Upper lobe of left lung (tissue), 6 donors: ENCODE data around the gene GALNT14. TPM values are rescaled to one million over a fixed set of nuclear protein-coding genes. Genes with fewer than 3 reads are reported as not detected.

Experiments
- ATAC-seq, 2 donors: fragments of 200-7000 bp; cut with Tn5 transposase; one replicate each; pipeline ENCODE4 v1.9.1; 2022; ENCODE audit warnings: mild to moderate bottlenecking in 2 of 2, moderate library complexity in 2 of 2; ENCODE audit not compliant: low FRiP score in 2 of 2
- DNase-seq, 2 donors: peaks; one replicate each; pipeline ENCODE4 v3.0.0-alpha.2; 2019 to 2020
- H3K27ac ChIP-seq, 4 donors: fragments of 200-600 bp; sonication (generic); one replicate each; pipeline ENCODE4 v1.5.1; 2016 to 2019
- H3K27me3 ChIP-seq, 4 donors: fragments of 200-600 bp; sonication (generic); one replicate each; pipeline ENCODE4 v1.5.1; 2017 to 2019
- H3K36me3 ChIP-seq, 4 donors: fragments of 200-600 bp; sonication (generic); one replicate each; pipeline ENCODE4 v1.5.1; 2016 to 2019
- H3K4me1 ChIP-seq, 4 donors: fragments of 200-600 bp; sonication (generic); one replicate each; pipeline ENCODE4 v1.5.1; 2018 to 2019
- H3K4me3 ChIP-seq, 4 donors: fragments of 200-600 bp; sonication (generic); one replicate each; pipeline ENCODE4 v1.5.1; 2017 to 2019; ENCODE audit warnings: mild to moderate bottlenecking in 2 of 4, moderate library complexity in 1 of 4
- H3K9me3 ChIP-seq, 4 donors: fragments of 200-600 bp; sonication (generic); one replicate each; pipeline ENCODE4 v1.5.1; 2018 to 2019
- CTCF ChIP-seq, 6 experiments: fragments of 450-650 bp in 4 of 6; fragments of 200-600 bp in 2 of 6; sonication (generic) in 2 of 6; IDR thresholded peaks; one replicate each; pipeline ENCODE4 v1.5.1; 2016 to 2019; ENCODE audit warnings: antibody characterized with exemption in 6 of 6
- EP300 ChIP-seq, 4 donors: sonication (generic); formaldehyde crosslinking; IDR thresholded peaks; one replicate each; pipeline ENCODE4 v1.5.1; 2017; ENCODE audit warnings: antibody characterized with exemption in 4 of 4, control low read depth in 2 of 4
- POLR2A ChIP-seq, 4 donors: fragments of 450-650 bp; IDR thresholded peaks; one replicate each; pipeline ENCODE4 v1.5.1; 2016 to 2017; ENCODE audit warnings: antibody characterized with exemption in 4 of 4, mild to moderate bottlenecking in 2 of 4
- POLR2AphosphoS5 ChIP-seq, 2 donors: sonication (generic); formaldehyde crosslinking; IDR thresholded peaks; one replicate each; pipeline ENCODE4 v1.5.1; 2017; ENCODE audit warnings: antibody characterized with exemption in 2 of 2
- WGBS, 2 donors: methylation state at CpG; one replicate each; pipeline ENCODE4 v1.1.5; 2017 to 2018; 5-methylcytosine and 5-hydroxymethylcytosine counted together
- total RNA-seq, 6 donors: library from RNA; depleted of rRNA in 4 of 6; stranded (reverse); fragments of >200 nt in 4 of 6; gene quantifications; one replicate each; pipeline versions ENCODE4 v1.1.0 to v1.2.1, GENCODE V29; 2016 to 2021
- donor health status: DM: no; HTN: no; CAD: no; lungs with moderate emphysema.
- donor health status: DM: no; HTN: yes; CAD: no; lungs with severe emphysema.

Gene GALNT14
- total RNA-seq, 6 donors from 2014 or later = 0.98 to 2.6 (median 1.4) TPM; not detected in 1

- ATAC-seq (no peak), DNase-seq (no peak)
- Histone ChIP-seq H3K9me3 (no peaks in the 10 kb centered on the region), H3K27ac (no peak overlapping the region), H3K4me1 (no peaks in the 10 kb centered on the region), H3K27me3 (no peaks in the 10 kb centered on the region), H3K36me3 (no peaks in the 10 kb centered on the region), H3K4me3 (no peak overlapping the region)
- WGBS, 2 donors = 60 to 71% methylated on average over 5 of the region's 5 CpGs
- TF ChIP-seq POLR2AphosphoS5 (IDR thresholded peaks at IDR 0.05) = no peak
- no peak for TF ChIP-seq POLR2A (IDR thresholded peaks at IDR 0.05)
- no peak for TF ChIP-seq EP300 (IDR thresholded peaks at IDR 0.05)
- no peak for TF ChIP-seq CTCF (IDR thresholded peaks at IDR 0.05)
These were observed 140.3 kb downstream of the GALNT14 start for GRCh38 chr2:30997979-30998378.

DNA sequence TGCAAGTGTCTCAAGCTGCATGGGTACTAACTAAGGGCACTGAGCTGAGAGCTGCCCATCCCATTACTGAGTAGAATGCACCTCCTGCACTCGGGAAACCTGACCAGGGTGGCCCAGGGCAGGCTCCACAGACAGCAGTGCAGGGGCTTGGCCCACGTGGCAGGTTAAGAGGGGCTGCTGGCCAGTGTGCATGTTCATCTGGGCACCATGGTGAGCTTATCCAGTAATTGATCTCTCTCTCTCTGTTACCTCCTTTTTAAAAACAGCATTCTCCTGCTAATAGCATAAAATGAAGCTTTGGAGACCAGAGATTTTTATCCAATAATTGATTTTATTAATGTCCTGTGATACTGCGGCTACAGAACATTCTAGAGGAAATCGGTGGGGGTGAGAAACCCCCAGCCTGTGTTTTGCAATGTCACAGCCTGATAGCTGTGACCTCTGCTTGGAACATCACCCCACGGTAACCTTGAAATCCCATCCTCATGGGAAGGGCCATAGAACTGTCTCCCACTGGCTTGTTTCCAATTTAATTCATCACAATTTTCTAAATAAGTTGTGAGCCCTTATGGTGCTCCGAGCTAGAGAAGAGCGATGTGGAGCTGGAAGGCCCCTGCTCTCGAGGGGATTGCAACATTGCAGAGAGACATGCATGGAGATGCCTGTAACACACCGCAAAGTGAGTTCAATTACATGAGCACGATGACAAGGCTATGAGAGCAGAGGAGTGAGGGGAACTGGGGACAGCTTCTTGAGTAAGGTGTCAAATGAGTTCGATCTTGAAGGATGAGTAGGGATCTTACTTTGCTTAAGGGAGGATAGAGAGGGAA, 143.8 kb downstream of the GALNT14 start:
- no peak for ATAC-seq

DNA sequence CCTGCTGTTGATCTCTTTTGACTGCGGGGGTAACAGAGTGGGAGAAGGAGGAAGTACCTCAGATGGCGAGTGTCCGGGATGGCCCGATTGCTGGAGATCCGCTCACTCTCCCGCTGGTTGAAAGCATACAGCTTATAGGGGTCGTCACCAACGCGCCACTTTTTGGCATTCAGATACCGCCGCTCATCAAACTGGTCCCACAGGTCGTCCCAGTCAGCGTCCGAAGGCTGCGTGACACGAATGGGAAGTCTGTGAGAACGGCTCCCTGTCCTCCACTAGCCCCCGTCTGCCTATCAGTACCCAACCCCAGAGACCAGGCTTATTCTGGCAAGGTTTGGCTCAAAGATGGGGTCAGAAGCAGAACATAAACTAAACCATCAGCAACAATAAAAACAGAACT, 145.5 kb downstream of the GALNT14 start:
- ATAC-seq = no peak
- H3K4me3 ChIP-seq = no peak overlapping the region
- H3K36me3 ChIP-seq = no peaks in the 10 kb centered on the region
- H3K9me3 ChIP-seq = no peaks in the 10 kb centered on the region
- WGBS, 2 donors = 91 to 93% methylated on average over 15 to 18 of the region's 18 CpGs
- no peak overlapping the region for H3K27ac ChIP-seq
- H3K4me1 ChIP-seq = no peaks in the 10 kb centered on the region
- TF ChIP-seq EP300 (IDR thresholded peaks at IDR 0.05) (no peak), POLR2A (IDR thresholded peaks at IDR 0.05) (no peak), CTCF (IDR thresholded peaks at IDR 0.05) (no peak), POLR2AphosphoS5 (IDR thresholded peaks at IDR 0.05) (no peak)
- H3K27me3 ChIP-seq = no peaks in the 10 kb centered on the region
- no peak for DNase-seq

More for the DNA sequence above, 143.8 kb downstream of the GALNT14 start:
- Histone ChIP-seq H3K4me3 (no peak overlapping the region), H3K36me3 (no peaks in the 10 kb centered on the region), H3K27me3 (no peaks in the 10 kb centered on the region), H3K27ac (no peak overlapping the region), H3K9me3 (no peaks in the 10 kb centered on the region), H3K4me1 (no peaks in the 10 kb centered on the region)
- no peak for DNase-seq
- 75 to 88% methylated on average over 11 of the region's 11 CpGs for WGBS, 2 donors
- TF ChIP-seq POLR2AphosphoS5 (IDR thresholded peaks at IDR 0.05) = no peak
- no peak for TF ChIP-seq CTCF (IDR thresholded peaks at IDR 0.05)
- no peak for TF ChIP-seq POLR2A (IDR thresholded peaks at IDR 0.05)
- no peak for TF ChIP-seq EP300 (IDR thresholded peaks at IDR 0.05)

- Histone ChIP-seq H3K9me3 (no peaks in the 10 kb centered on the region), H3K27me3 (no peaks in the 10 kb centered on the region), H3K4me3 (no peak overlapping the region), H3K27ac (no peak overlapping the region), H3K36me3 (no peaks in the 10 kb centered on the region), H3K4me1 (no peaks in the 10 kb centered on the region)
- 77 to 87% methylated on average over 4 of the region's 4 CpGs for WGBS, 2 donors
- no peak for DNase-seq
- TF ChIP-seq POLR2AphosphoS5 (IDR thresholded peaks at IDR 0.05) = no peak
- TF ChIP-seq CTCF (IDR thresholded peaks at IDR 0.05) = no peak
- no peak for TF ChIP-seq EP300 (IDR thresholded peaks at IDR 0.05)
- TF ChIP-seq POLR2A (IDR thresholded peaks at IDR 0.05) = no peak
- no peak for ATAC-seq
These were observed 147.6 kb downstream of the GALNT14 start for GRCh38 chr2:30990671-30991070.

DNA sequence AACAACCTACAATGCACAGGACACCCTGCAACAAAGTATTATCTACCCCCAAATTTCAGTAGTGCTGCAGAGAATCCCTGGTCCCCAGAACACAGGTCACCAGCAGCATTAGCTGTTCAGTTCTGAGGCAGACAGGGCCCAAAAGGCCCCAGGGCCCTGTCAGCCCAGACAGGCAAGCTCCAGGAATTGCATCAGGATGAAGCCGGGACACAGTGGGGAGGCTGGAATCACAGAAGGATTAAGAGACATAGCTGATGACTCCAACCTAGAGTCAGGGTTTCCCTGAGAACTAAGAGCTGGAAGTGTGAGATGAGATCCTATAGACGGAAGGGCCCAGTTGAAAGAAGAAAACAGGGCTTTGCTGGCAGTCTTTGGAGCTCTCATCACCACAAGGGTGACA, 148.1 kb downstream of the GALNT14 start:
- WGBS, 2 donors = 90 to 100% methylated on average over 1 to 2 of the region's 2 CpGs
- Histone ChIP-seq H3K4me3 (no peak overlapping the region), H3K27me3 (no peaks in the 10 kb centered on the region), H3K4me1 (no peaks in the 10 kb centered on the region), H3K27ac (no peak overlapping the region), H3K9me3 (no peaks in the 10 kb centered on the region), H3K36me3 (no peaks in the 10 kb centered on the region)
- no peak for TF ChIP-seq CTCF (IDR thresholded peaks at IDR 0.05)
- ATAC-seq (no peak), DNase-seq (no peak)
